ENCODE measurements around the gene VDR. TPM values are rescaled to one million over a fixed set of nuclear protein-coding genes. Genes with fewer than 3 reads are reported as not detected.
"Not testable (repeated sequence)": the region's sequence is repeated elsewhere in the genome, so short reads cannot be mapped to it uniquely, and the experiment has no call there.

Gene VDR
- total RNA-seq, 4 donors from 2014 or later = 62.3 to 191 (median 117) TPM

DNA sequence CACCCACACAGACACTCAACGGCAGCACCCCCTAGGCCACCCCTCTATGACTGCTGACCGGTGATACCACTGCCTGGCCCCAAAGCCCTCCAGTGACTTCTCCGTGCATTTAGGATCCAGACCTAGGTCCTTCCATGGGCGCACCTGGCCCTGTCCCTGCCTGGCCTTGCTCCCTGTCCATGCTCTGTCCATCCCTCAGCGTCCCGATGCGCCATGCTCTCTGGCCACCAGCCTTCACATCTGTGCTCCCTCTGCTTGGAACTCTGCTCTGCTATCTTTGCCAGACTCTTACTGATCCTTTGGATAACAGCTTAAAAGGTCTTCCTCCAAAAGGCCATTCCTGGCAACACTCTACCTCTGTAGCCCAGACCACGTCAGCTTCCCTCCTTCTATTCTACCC is 59.7 kb downstream of the VDR start:
- WGBS, 2 donors (ENCODE audit: low coverage in 1 of 2) = 93 to 100% methylated on average over 1 to 8 of the region's 8 CpGs
- intact Hi-C loops (cut with DNase I; ENCODE audit: low total_unique reads) (loop anchor here (1.0 kb wide), 1 partner anchor 15 kb away; no protein-coding TSS in a partner anchor), in situ Hi-C loops (cut with MboI; ENCODE audit: low pct_ligation_motif_present in 1 of 4, low pct_unique_long_range_greater_than_20kb in 1 of 4, low sequenced_read_pairs in 3 of 4) (loop anchor here in 2 of 4 donors (25.0 kb wide), 1 partner anchor 108 kb away; the partner anchor contains the start of gene ENDOU (in 2 of the 2))
- Histone ChIP-seq H3K27me3 (no peaks in the 10 kb centered on the region), H3K4me1 (peaks cover 0 to 7% (median 0%) of the 10 kb centered on the region in 4 donors), H3K9me3 (no peaks in the 10 kb centered on the region), H3K36me3 (peaks cover 0 to 6% (median 0%) of the 10 kb centered on the region in 4 donors), H3K4me3 (no peak overlapping the region), H3K27ac (no peak overlapping the region)
- no peak for DNase-seq
- TF ChIP-seq POLR2A (IDR thresholded peaks at IDR 0.05) = no peak
- no peak for TF ChIP-seq CTCF (IDR thresholded peaks at IDR 0.05)
- TF ChIP-seq EP300 (IDR thresholded peaks at IDR 0.05; ENCODE audit: low read depth) = no peak
- no peak for TF ChIP-seq POLR2AphosphoS5 (IDR thresholded peaks at IDR 0.05)

DNA sequence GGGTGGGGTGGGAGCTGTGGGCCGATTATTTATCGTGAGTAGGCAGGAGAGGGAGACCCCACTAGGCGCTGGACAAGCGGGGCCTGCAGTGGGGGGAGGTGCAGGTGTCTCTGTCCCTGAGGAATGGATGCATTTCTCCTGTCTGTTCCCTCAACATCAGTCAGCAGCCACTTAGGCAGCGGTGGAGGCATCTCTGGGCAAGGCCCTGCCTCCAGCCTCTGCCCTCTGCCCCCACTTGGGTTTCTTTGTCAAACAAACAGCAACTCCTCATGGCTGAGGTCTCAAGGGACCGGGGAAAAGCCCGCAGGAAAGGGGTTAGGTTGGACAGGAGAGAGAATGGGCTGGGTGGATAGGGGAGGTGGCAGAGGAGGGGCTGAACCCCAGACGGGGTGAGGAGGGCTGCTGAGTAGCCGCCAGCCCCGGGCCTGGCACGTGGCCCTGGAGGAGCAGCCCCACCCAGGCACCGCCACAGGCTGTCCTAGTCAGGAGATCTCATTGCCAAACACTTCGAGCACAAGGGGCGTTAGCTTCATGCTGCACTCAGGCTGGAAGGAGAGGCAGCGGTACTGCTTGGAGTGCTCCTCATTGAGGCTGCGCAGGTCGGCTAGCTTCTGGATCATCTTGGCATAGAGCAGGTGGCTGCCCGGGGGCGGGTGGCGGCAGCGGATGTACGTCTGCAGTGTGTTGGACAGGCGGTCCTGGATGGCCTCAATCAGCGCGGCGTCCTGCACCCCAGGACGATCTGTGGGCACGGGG is 60.4 kb downstream of the VDR start:
- no peaks in the 10 kb centered on the region for H3K27me3 ChIP-seq
- peaks cover 0 to 6% (median 0%) of the 10 kb centered on the region in 4 donors for H3K36me3 ChIP-seq
- no peak overlapping the region for H3K27ac ChIP-seq
- no peak overlapping the region for H3K4me3 ChIP-seq
- in situ Hi-C loops (cut with MboI; ENCODE audit: low pct_ligation_motif_present in 1 of 4, low pct_unique_long_range_greater_than_20kb in 1 of 4, low sequenced_read_pairs in 3 of 4) = loop anchor here in 2 of 4 donors (25.0 kb wide), 1 partner anchor 107 kb away; the partner anchor contains the start of gene ENDOU (in 2 of the 2)
- H3K9me3 ChIP-seq = no peaks in the 10 kb centered on the region
- peaks cover 0 to 7% (median 0%) of the 10 kb centered on the region in 4 donors for H3K4me1 ChIP-seq
- TF ChIP-seq POLR2AphosphoS5 (IDR thresholded peaks at IDR 0.05) (no peak), EP300 (IDR thresholded peaks at IDR 0.05; ENCODE audit: low read depth) (no peak), POLR2A (IDR thresholded peaks at IDR 0.05) (no peak), CTCF (IDR thresholded peaks at IDR 0.05) (no peak)
- 72% methylated on average over 27 of the region's 28 CpGs; no CpG with 5 or more reads in 1 of the 2 donors for WGBS, 2 donors (ENCODE audit: low coverage in 1 of 2)
- intact Hi-C loops (cut with DNase I; ENCODE audit: low total_unique reads) = loop anchor here (1.0 kb wide), 1 partner anchor 14 kb away; no protein-coding TSS in a partner anchor
- DNase-seq = no peak

DNA sequence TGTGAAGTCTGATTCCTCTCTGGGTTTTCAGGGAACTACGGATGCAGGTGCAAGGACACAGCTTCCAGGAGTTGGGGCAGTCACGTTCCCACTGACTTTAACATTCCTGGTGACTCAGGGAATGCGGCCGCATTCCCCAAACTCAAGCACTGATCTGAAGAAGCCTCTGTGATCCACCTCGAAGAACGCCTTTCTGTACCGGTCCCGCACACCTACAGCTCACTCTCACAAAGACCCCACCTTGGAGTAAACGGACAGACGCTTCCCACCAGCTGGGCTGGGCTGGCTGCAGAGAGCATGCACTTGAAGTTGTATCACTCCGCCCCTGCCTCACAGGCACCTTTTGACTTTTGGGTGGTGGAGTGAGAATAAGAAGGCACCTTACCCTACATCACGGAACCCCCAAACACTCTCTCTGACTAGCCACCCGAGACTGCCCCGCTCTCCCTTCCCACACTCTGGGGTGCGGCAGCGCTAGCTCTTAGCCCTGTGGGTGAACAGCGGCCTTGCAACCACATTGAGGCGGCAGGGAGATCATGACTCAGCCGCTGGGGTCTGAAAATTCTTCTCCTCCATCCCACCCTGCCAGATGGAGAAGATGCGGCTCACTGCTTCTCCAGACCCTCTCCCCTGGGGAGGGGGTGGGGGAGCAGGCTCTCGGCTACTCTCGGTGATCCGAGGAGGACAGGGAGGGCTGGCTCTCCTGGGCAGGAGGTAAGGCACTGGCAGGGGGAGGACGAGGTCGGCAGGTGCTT is 61.4 kb downstream of the VDR start:
- Histone ChIP-seq H3K27ac (no peak overlapping the region), H3K36me3 (peaks cover 0 to 6% (median 0%) of the 10 kb centered on the region in 4 donors), H3K4me3 (no peak overlapping the region), H3K9me3 (no peaks in the 10 kb centered on the region), H3K4me1 (peaks cover 0 to 7% (median 0%) of the 10 kb centered on the region in 4 donors), H3K27me3 (no peaks in the 10 kb centered on the region)
- 90% methylated on average over 25 of the region's 25 CpGs; no CpG with 5 or more reads in 1 of the 2 donors for WGBS, 2 donors (ENCODE audit: low coverage in 1 of 2)
- intact Hi-C loops (cut with DNase I; ENCODE audit: low total_unique reads) = no loop called here
- TF ChIP-seq CTCF (IDR thresholded peaks at IDR 0.05) (no peak), POLR2A (IDR thresholded peaks at IDR 0.05) (no peak), EP300 (IDR thresholded peaks at IDR 0.05; ENCODE audit: low read depth) (no peak), POLR2AphosphoS5 (IDR thresholded peaks at IDR 0.05) (no peak)
- in situ Hi-C loops (cut with MboI; ENCODE audit: low pct_ligation_motif_present in 1 of 4, low pct_unique_long_range_greater_than_20kb in 1 of 4, low sequenced_read_pairs in 3 of 4) = loop anchor here in 2 of 4 donors (25.0 kb wide), 1 partner anchor 106 kb away; the partner anchor contains the start of gene ENDOU (in 2 of the 2)
- DNase-seq = no peak

DNA sequence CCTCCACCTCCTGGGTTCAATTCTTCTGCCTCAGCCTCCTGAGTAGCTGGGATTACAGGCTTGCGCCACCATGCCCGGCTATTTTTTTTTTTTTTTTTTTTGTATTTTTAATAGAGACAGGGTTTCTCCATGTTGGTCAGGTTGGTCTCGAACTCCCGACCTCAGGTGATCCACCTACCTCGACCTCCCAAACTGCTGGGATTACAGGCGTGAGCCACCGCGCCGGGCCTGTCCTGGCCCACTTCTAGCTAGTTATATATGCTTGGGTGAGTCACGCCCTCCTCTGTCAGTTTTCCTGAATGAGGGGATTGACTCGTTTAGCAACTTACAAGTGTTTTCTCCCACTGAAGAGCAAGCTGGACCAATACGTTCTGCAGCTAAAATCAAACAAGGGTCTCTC is 62.3 kb downstream of the VDR start:
- in situ Hi-C loops (cut with MboI; ENCODE audit: low pct_ligation_motif_present in 1 of 4, low pct_unique_long_range_greater_than_20kb in 1 of 4, low sequenced_read_pairs in 3 of 4) = loop anchor here in 2 of 4 donors (25.0 kb wide), 1 partner anchor 105 kb away; the partner anchor contains the start of gene ENDOU (in 2 of the 2)
- H3K27ac ChIP-seq; DNase-seq; H3K4me1 ChIP-seq; H3K4me3 ChIP-seq; H3K27me3 ChIP-seq; intact Hi-C loops (cut with DNase I; ENCODE audit: low total_unique reads); H3K36me3 ChIP-seq; H3K9me3 ChIP-seq: not testable (repeated sequence)
- 50 to 73% methylated on average over 1 to 10 of the region's 12 CpGs for WGBS, 2 donors (ENCODE audit: low coverage in 1 of 2)

Data from transverse colon (tissue), 4 donors.